ENCODE results near the gene KRT222.

The KRT222 gene

GRCh38 chr17:40664582-40665333, at the start of gene KRT222:
TSS of gene KRT222 (minus strand) at chr17:40665177. CDS start at chr17:40665099, 78 bp downstream.
- DNase-seq: no peak

DNA sequence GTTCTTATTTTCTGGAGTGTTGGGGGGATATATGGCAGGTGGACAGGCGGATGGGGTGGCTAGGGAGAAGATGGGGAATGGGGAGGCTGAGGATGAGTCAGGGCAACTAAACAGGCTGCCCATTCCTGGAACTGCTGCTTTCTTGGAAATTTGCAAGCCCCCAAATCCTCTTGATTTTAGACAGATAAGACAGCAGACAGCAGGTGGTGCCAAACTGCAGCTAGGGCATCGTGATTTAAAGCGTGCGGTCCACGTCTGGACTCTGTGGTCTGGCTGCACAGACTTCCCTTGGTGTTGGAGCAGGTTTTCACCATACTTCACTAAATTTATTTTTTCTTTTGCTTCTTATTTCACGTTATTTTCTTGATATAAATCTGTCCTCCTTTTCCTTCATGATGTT, 49.5 kb upstream of the KRT222 start:
- DNase-seq: no peak

GRCh38 chr17:40707745-40708144, 42.8 kb upstream of the KRT222 start:
- no peak for DNase-seq

GRCh38 chr17:40705584-40705983, 40.6 kb upstream of the KRT222 start:
- no peak for DNase-seq

- DNase-seq: no peak
These were observed 38.7 kb upstream of the KRT222 start, which contains the start of gene KRT24 for GRCh38 chr17:40703652-40704051. TSS of gene KRT24 (minus strand) at chr17:40703752. CDS start at chr17:40703693, 59 bp downstream.

GRCh38 chr17:40702271-40702670, 37.3 kb upstream of the KRT222 start:
- no peak for DNase-seq

DNA sequence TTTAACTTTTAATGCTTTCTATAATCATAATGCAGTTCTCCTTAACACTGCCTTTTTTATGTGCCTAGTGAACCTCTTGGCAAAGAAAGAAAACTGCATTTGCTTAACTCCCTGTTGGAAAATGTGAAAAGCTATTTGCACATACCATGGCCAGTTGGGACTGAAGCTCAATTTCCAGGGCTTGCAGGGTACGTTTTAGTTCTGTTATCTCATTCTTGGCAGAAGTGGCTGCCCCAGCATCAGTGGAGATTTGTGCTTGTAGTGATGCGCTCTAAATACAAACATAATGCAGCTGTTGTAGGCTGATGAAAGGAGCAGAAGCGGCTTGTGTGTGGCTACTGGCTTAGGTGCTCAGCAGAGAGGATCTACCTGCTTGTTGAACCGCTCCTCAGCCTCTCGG, 34.9 kb upstream of the KRT222 start:
- DNase-seq: no peak

- no peak for DNase-seq
These were observed 34.4 kb upstream of the KRT222 start for GRCh38 chr17:40699371-40699770.

GRCh38 chr17:40697297-40697696, 32.3 kb upstream of the KRT222 start:
- no peak for DNase-seq

- DNase-seq: no peak
These were observed 31.7 kb upstream of the KRT222 start for GRCh38 chr17:40696651-40697072.

GRCh38 chr17:40695874-40696472, 31.0 kb upstream of the KRT222 start:
- DNase-seq: no peak

GRCh38 chr17:40694584-40694983, 29.6 kb upstream of the KRT222 start:
- DNase-seq: no peak

- no peak for DNase-seq
These were observed 22.1 kb upstream of the KRT222 start for GRCh38 chr17:40687106-40687505.

DNA sequence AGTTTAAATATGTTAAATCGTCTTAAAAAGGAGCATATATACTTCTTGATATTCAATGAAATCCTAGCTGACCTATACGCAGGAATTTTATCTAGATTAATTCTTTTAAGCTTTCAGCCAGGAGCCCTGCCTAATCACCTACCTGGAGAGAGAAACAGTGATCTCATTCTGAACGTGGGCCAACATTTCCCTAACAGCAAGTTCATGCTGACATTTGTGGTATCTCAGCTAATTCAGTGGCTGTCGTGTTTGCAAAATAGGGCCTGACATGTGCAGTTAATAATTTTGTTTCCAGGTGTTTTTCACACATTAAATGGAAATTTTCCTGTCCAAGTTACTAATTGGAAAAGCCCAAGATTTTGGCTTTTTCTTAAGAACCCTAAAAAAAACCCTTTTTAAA, 21.2 kb upstream of the KRT222 start:
- DNase-seq: no peak

- no peak for DNase-seq
These were observed 16.0 kb upstream of the KRT222 start for GRCh38 chr17:40680998-40681397.

DNA sequence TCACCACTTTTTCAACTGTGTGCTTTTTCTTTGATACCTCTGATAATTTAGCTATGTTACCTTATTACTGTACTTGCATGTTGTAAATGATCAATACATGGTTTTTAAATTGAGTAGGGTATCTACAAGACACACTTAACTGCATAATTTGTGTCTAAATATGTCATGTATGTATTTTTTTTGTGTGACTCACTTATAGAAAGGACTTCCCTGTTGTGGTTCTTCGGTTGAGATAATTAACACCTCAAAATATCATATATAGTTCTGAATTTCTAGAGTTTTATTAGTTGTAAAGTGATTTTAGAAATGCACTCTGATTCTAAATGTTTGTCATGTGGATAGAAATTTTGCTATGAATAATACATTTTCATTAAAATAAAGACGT, 14.5 kb upstream of the KRT222 start:
- no peak for DNase-seq

DNA sequence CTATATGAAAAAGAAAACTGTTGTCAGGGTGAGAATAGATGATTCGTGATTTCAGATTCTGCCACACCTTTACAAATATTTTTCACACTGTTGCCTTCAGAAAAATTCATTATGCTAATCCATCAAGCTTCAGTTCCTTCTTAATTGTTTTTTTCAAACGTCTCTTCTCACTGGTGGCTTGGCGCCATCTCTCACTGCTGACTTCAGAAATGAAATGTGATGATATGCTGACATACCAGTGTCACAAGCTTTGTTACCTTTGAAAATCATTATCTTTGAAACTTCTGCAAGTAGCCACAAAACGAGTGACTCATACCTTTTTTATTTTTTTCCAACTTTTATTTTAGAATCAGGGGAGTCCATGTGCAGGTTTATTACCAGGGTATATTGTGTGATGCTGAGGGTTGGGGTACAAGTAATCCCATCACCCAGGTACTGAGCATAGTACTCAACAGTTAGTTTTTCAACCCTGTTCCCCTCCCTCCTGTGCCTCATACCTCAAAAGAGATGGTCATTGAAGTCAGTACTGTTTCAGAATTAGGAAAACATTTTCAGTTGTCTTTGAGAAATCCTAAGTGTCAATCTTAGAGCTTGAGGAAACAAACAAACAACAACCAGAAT, 14.0 kb upstream of the KRT222 start:
- DNase-seq: no peak

- DNase-seq: no peak
These were observed 10.9 kb upstream of the KRT222 start for GRCh38 chr17:40675905-40676304.

GRCh38 chr17:40672654-40673053, 7.7 kb upstream of the KRT222 start:
- DNase-seq: no peak

- DNase-seq: no peak
These were observed 6.3 kb upstream of the KRT222 start for GRCh38 chr17:40671282-40671681.

DNA sequence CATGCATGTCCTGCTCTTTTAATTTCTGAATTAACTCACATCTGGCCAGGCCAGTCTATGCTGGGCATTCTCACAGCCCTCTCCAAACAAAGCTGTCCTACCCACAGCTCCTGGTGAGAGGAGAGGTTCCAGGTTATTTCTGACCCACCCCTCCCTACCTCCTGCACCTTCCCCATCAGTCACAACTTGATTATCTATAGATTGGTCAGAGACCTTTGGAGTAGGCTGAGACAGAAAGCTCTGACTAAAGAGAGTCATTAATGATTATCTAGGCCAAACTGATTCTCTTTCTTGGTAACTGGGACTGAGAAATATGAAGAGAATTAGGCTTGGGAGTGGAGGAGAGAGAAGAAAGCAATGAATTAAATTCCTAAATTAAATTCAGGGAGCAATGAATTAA, 1.4 kb upstream of the KRT222 start:
- DNase-seq: no peak

DNA sequence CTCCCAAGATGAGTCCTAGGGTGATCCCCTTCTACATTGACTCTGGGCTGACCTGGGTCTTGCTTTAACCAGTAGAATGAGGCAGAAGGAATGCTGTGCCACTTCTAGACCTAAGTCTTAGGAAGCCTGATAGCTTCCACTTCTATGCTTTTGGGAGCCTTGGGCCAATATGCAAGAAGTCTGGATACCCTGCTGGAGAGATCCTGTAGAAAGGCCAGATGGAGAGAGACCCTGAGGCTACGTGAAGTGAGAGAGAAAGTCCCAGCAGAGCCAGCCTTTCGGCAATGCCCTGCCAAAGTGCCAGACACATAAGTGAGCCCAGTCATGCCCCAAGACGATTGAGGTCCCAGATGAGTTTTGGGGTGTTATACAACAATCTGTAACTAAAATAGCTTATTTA, 1.7 kb downstream of the KRT222 start:
- no peak for DNase-seq

- DNase-seq: no peak
These were observed 5.1 kb downstream of the KRT222 start for GRCh38 chr17:40659911-40660310.

DNA sequence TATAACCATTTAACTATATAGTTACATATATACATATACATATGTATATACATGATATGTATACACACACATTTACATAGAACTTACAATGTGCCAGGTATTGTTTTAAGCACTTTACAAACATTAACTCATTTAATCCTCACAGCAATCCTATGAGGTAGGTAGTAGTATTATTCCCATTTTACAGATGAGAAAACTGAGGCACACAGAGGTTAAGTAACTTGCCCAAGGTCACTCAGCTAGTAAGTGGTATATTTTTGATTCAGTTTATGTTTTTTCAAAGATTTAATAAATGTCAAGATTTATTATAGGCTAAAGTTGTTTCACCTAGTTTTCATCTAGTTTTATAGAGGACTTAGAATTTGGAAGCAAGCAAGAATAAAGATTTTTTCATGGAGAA, 6.6 kb downstream of the KRT222 start:
- no peak for DNase-seq

Measured in activated naive CD4-positive, alpha-beta T cell treated with Interleukin-2 at 50 U/mL for 16 hours (primary cell).